ENCODE results near the gene FAM237B. TPM values are rescaled to one million over a fixed set of nuclear protein-coding genes. Genes with fewer than 3 reads are reported as not detected.

FAM237B gene
- total and polyA plus RNA-seq, 12 donors, result not detected

DNA sequence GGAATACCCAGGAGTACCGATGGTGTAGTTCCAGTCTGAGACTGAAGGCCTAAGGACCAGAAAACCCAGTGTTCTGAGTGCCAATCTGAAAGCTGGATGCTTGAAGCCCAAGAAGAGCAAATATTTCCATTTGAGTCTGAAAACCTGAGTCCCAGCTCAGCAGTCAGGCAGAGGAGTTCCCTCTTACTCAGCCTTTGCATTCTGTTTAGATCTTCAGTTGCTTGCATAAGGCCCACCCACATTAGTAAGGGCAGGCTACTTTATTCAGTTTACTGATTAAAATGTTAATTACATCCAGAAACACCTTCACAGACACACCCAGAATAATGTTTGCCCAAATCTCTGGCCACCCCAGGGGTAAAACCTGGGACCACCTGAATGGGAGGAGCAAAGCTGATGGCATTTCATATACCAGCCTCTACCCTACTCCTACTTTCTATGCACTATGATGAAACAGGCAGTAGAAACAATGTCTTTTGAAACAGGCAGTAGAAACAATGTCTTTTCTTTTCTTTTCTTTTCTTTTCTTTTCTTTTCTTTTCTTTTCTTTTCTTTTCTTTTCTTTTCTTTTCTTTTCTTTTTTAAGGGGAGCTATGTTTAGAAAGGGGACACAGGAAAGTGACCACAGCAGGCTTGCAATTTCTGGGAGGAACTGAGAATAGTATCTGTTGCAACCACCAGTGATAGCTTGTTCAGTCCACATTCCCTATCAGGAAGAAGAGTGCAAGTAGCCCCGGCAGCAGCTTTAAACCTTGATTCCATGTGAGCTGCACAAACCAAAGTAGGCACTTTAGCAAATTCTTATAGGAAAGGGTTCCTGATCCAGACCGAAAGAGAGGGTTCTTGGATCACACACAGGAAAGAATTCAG lies 30.6 kb downstream of the FAM237B start:
- intact Hi-C loops (cut with DNase I), result no loop called here
- DNase-seq (no peak), ATAC-seq (no peak)
- Histone ChIP-seq H3K4me3 (no peak overlapping the region), H3K9me3 (peaks cover 0 to 5% (median 0%) of the 10 kb centered on the region in 11 donors), H3K27me3 (no peaks in the 10 kb centered on the region), H3K27ac (no peak overlapping the region), H3K4me1 (no peaks in the 10 kb centered on the region), H3K36me3 (peaks cover 0 to 11% (median 0%) of the 10 kb centered on the region in 9 donors)
- no peak for TF ChIP-seq CTCF (IDR thresholded peaks at IDR 0.05)
- 92 to 93% methylated on average over 3 of the region's 3 CpGs for WGBS, 2 donors

GRCh38 chr7:90288154-90288553 lies 33.0 kb downstream of the FAM237B start:
- H3K27me3 ChIP-seq, result no peaks in the 10 kb centered on the region
- no peak overlapping the region for H3K27ac ChIP-seq
- H3K9me3 ChIP-seq, result peaks cover 0 to 5% (median 0%) of the 10 kb centered on the region in 11 donors
- no peak for ATAC-seq
- WGBS, 2 donors, result 89 to 90% methylated on average over 3 of the region's 3 CpGs
- H3K4me1 ChIP-seq, result no peaks in the 10 kb centered on the region
- H3K4me3 ChIP-seq, result no peak overlapping the region
- TF ChIP-seq CTCF (IDR thresholded peaks at IDR 0.05), result no peak
- H3K36me3 ChIP-seq, result peaks cover 0 to 14% (median 0%) of the 10 kb centered on the region in 9 donors
- intact Hi-C loops (cut with DNase I), result no loop called here
- no peak for DNase-seq

GRCh38 chr7:90276033-90276728 lies 44.9 kb downstream of the FAM237B start:
- 71 to 72% methylated on average over 5 of the region's 5 CpGs for WGBS, 2 donors
- Histone ChIP-seq H3K4me3 (no peak overlapping the region), H3K36me3 (peaks cover 0 to 19% (median 0%) of the 10 kb centered on the region in 9 donors), H3K27me3 (no peaks in the 10 kb centered on the region), H3K27ac (no peak overlapping the region), H3K4me1 (no peaks in the 10 kb centered on the region), H3K9me3 (no peaks in the 10 kb centered on the region)
- ATAC-seq (no peak), DNase-seq (no peak)
- intact Hi-C loops (cut with DNase I), result loop anchor here in 1 of 10 donors (10.0 kb wide), 1 partner anchor 149 kb away; no protein-coding TSS in a partner anchor
- no peak for TF ChIP-seq CTCF (IDR thresholded peaks at IDR 0.05)

DNA sequence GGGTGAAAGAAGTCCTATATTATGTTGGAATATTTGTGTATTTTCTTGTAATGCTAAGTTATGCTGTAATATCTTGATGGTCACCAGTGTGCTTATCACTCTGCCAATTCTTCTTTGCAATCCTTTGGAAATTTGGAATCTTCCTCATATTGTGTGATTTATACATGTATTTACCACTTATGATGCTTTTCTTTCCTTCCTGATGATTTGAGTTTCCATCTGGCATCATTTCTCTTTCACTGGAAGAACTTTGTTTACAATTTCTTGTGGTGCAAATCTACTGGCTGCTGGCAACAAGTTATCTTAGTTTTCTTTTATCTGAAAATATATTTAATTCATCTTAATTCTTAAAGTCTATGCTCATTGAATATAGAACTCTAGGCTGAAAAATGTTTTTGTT lies 46.9 kb downstream of the FAM237B start:
- Histone ChIP-seq H3K27ac (no peak overlapping the region), H3K36me3 (no peaks in the 10 kb centered on the region), H3K4me3 (no peak overlapping the region), H3K9me3 (no peaks in the 10 kb centered on the region), H3K4me1 (no peaks in the 10 kb centered on the region), H3K27me3 (no peaks in the 10 kb centered on the region)
- TF ChIP-seq CTCF (IDR thresholded peaks at IDR 0.05), result no peak
- no peak for DNase-seq
- no peak for ATAC-seq
- intact Hi-C loops (cut with DNase I), result loop anchor here in 1 of 10 donors (10.0 kb wide), 1 partner anchor 151 kb away; no protein-coding TSS in a partner anchor

Measured in heart right ventricle (tissue), 16 donors.